AG04450 (cell line): ENCODE data around the gene ANKS1B. TPM values are rescaled to one million over a fixed set of nuclear protein-coding genes. Genes with fewer than 3 reads are reported as not detected.
"Not testable (repeated sequence)": the region's sequence is repeated elsewhere in the genome, so short reads cannot be mapped to it uniquely, and the experiment has no call there.

Experiments
- CTCF ChIA-PET: fragments of 300-600, 350-600 bp; formaldehyde crosslinking; extraction: SDS; loops from one replicate; lab custom pipeline; 2022; ENCODE audit warnings: antibody characterized with exemption, inconsistent platforms; lab: Charles Lee
- POLR2A ChIA-PET: fragments of 350-600 bp; formaldehyde crosslinking; extraction: SDS; loops from one replicate; lab custom pipeline; 2021; ENCODE audit warnings: antibody characterized with exemption, inconsistent platforms; lab: Yijun Ruan, JAX
- DNase-seq: peaks from one replicate; pipeline ENCODE4 v3.0.0-alpha.2; 2011; ENCODE audit warnings: low read depth, low spot score
- H3K27ac ChIP-seq: one replicate; pipeline ENCODE4 v1.5.1; 2012; ENCODE audit warnings: low read depth, low read length, control low read depth
- H3K27me3 ChIP-seq: one replicate; pipeline ENCODE4 v1.6.0; 2012; ENCODE audit warnings: low read length; ENCODE audit not compliant: control insufficient read depth, insufficient read depth
- H3K4me3 ChIP-seq: 2 replicates; pipeline ENCODE4 v1.5.1; 2011; ENCODE audit warnings: mild to moderate bottlenecking, low read depth, low read length, control low read depth
- H3K9me3 ChIP-seq: 2 replicates; pipeline ENCODE4 v1.5.1; 2012; ENCODE audit warnings: low read length; ENCODE audit not compliant: control insufficient read depth, insufficient read depth
- CTCF ChIP-seq: IDR thresholded peaks from 2 replicates; pipeline ENCODE4 v1.5.1; 2011; ENCODE audit warnings: low read depth, low read length, control low read depth, inconsistent platforms
- polyA plus RNA-seq: library from polyadenylated mRNA; depleted of rRNA; stranded (reverse); fragments of >200 nt; gene quantifications from 2 replicates; pipeline ENCODE4 v1.2.3, GENCODE V29; 2011

Gene ANKS1B
- polyA plus RNA-seq, 1 experiment, result 0.22 TPM

DNA sequence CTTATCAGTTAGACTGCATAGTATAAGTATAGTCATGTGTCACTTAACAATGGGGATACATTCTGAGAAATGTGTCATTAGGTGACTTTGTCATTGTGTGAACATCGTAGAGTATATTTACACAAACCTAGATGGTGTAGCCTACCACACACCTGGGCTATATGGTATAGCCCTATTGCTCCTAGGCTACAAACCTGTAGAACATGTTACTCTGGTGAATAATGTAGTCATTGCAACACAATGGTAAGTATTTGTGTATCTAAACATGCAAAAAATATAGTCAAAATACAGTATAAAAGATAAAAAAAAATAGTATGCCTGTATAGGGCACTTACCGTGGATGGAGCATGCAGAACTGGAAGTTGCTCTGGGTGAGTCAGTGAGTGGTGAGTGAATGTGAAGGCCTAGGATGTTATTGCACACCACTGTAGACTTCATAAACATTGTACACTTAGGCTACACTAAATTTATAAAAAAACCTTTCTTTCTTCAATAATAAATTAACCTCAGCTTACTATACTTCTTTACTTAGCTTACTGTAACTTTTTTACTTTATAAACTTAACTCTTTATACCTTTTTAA is 40.3 kb upstream of the ANKS1B start:
- POLR2A ChIA-PET, result no interaction called here
- Histone ChIP-seq H3K9me3 (no peaks in the 10 kb centered on the region), H3K27ac (no peak overlapping the region), H3K27me3 (no peaks in the 10 kb centered on the region), H3K4me3 (no peak overlapping the region)
- DNase-seq, result no peak
- CTCF ChIA-PET, result interaction anchor here (0.6 kb wide), 1 partner anchor 101 kb away, joined by 3 read pairs; no protein-coding TSS in a partner anchor
- TF ChIP-seq CTCF, result no peak

DNA sequence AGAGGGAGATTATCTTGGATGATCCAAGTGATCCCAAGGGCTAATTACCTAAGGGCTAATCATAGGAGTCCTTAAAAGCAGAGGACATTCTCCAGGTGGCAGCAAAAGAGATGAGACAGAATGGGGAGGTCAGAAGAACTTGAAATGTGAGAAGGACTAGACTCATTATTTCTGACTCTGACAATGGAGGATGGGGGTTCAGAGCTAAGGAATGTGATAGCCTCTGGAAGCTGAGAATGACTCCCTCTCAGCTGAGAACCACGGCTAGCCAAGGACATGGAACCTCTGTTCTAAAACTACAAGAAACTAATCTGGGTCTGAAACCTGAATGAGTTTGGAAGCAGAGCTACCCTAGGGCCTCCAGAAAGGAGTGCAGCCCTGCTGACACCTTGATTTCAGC is 35.6 kb upstream of the ANKS1B start:
- no peak overlapping the region for H3K4me3 ChIP-seq
- POLR2A ChIA-PET, result no interaction called here
- no peak for TF ChIP-seq CTCF
- H3K9me3 ChIP-seq, result no peaks in the 10 kb centered on the region
- CTCF ChIA-PET, result no interaction called here
- no peak for DNase-seq
- H3K27ac ChIP-seq, result no peak overlapping the region
- H3K27me3 ChIP-seq, result no peaks in the 10 kb centered on the region

GRCh38 chr12:100017056-100017455 is 32.3 kb upstream of the ANKS1B start:
- H3K9me3 ChIP-seq, result no peaks in the 10 kb centered on the region
- no peak overlapping the region for H3K4me3 ChIP-seq
- DNase-seq, result no peak
- H3K27ac ChIP-seq, result no peak overlapping the region
- TF ChIP-seq CTCF, result no peak
- ChIA-PET CTCF (no interaction called here), POLR2A (no interaction called here)
- no peaks in the 10 kb centered on the region for H3K27me3 ChIP-seq

GRCh38 chr12:100016304-100016703 is 31.6 kb upstream of the ANKS1B start:
- POLR2A ChIA-PET, H3K4me3 ChIP-seq, DNase-seq, H3K27ac ChIP-seq, H3K27me3 ChIP-seq, CTCF ChIA-PET, H3K9me3 ChIP-seq: not testable (repeated sequence)

DNA sequence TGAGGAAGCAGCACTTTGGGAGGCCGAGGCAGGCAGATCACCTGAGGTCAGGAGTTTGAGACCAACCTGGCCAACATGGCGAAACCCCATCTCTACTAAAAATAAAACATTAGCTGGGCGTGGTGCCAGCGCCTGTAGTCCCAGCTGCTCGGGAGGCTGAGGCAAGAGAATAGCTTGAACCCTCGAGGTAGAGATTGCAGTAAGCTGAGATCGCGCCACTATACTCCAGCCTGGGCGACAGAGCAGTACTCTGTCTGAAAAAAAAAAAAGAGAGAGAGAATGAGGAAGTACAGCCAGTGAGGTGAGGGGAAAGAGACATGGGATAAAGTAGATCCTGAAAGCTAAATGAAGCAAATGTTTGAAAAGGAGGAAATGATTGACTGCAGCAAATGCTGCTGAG is 21.1 kb upstream of the ANKS1B start:
- H3K27ac ChIP-seq, H3K9me3 ChIP-seq, H3K4me3 ChIP-seq, DNase-seq, H3K27me3 ChIP-seq, POLR2A ChIA-PET: not testable (repeated sequence)
- CTCF ChIA-PET, result interaction anchor here (0.6 kb wide), 1 partner anchor 1206 kb away, joined by 3 read pairs; no protein-coding TSS in a partner anchor

DNA sequence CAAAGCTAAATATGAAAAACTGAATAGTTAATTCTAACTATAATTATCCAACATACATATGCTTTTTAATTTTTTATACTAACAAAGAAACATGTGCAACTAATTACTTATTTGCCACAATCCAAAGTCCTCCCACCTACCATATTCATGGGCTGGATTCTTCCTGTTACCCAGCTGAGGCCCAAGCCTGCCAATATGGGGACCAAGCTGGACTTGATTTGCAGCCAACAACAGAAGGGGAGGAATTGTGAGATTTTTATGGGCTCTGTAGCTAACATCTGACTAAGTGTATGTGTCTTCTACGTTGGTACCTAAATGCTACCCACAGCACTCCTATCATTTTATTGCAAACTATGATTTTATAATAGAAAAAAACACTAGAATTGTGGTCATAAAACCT is 13.1 kb upstream of the ANKS1B start:
- Histone ChIP-seq H3K27ac (no peak overlapping the region), H3K9me3 (no peaks in the 10 kb centered on the region), H3K27me3 (no peaks in the 10 kb centered on the region), H3K4me3 (no peak overlapping the region)
- POLR2A ChIA-PET, result no interaction called here
- CTCF ChIA-PET, result no interaction called here
- DNase-seq, result no peak
- TF ChIP-seq CTCF, result no peak
